Measurements from ENCODE around the gene HLA-DQB1. TPM values are rescaled to one million over a fixed set of nuclear protein-coding genes. Genes with fewer than 3 reads are reported as not detected.
"Not testable (repeated sequence)": the region's sequence is repeated elsewhere in the genome, so short reads cannot be mapped to it uniquely, and the experiment has no call there.

The HLA-DQB1 gene
- total RNA-seq, 4 donors from 2014 or later = 1.6 to 9.4 (median 3.7) TPM

- Histone ChIP-seq H3K4me3 (no peak overlapping the region), H3K4me1 (no peaks in the 10 kb centered on the region), H3K27me3 (peaks cover 6% of the 10 kb centered on the region), H3K27ac (no peak overlapping the region), H3K36me3 (no peaks in the 10 kb centered on the region), H3K9me3 (no peaks in the 10 kb centered on the region)
- 61% methylated on average over 3 of the region's 3 CpGs for WGBS
- no peak for TF ChIP-seq POLR2AphosphoS5 (IDR thresholded peaks at IDR 0.05)
- TF ChIP-seq, protein P1, sequence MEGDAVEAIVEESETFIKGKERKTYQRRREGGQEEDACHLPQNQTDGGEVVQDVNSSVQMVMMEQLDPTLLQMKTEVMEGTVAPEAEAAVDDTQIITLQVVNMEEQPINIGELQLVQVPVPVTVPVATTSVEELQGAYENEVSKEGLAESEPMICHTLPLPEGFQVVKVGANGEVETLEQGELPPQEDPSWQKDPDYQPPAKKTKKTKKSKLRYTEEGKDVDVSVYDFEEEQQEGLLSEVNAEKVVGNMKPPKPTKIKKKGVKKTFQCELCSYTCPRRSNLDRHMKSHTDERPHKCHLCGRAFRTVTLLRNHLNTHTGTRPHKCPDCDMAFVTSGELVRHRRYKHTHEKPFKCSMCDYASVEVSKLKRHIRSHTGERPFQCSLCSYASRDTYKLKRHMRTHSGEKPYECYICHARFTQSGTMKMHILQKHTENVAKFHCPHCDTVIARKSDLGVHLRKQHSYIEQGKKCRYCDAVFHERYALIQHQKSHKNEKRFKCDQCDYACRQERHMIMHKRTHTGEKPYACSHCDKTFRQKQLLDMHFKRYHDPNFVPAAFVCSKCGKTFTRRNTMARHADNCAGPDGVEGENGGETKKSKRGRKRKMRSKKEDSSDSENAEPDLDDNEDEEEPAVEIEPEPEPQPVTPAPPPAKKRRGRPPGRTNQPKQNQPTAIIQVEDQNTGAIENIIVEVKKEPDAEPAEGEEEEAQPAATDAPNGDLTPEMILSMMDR (IDR thresholded peaks at IDR 0.05) = no peak
- no peak for TF ChIP-seq POLR2A (IDR thresholded peaks at IDR 0.05)
- TF ChIP-seq EP300 (IDR thresholded peaks at IDR 0.05) = no peak
- no peak for DNase-seq (ENCODE audit: low spot score in 2 of 2)
Observed at GRCh38 chr6:32684246-32684645, 17.8 kb upstream of the HLA-DQB1 start.

DNA sequence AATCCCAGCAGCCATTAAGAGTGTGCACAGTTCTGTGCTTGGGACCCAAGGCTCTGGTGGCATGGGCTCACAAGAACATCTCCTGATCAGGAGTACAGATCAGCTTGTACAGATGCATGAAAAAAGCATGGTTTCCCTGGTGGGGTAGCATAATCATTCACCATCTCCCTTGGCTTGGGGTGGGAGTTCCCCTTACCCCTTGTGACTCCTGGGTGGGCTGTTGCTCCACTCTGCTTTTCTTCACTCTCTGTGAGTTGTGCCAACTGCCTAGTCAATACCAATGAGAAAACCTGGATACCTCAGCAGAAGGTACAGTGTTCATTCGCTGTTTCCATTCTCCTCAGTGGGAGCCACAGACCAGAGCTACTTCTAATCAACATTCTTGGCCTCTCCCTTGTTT lies 13.6 kb upstream of the HLA-DQB1 start:
- H3K27me3 ChIP-seq = peaks cover 3% of the 10 kb centered on the region
- 50% methylated on average over 1 of the region's 1 CpG for WGBS
- no peak for TF ChIP-seq POLR2A (IDR thresholded peaks at IDR 0.05)
- TF ChIP-seq EP300 (IDR thresholded peaks at IDR 0.05) = no peak
- TF ChIP-seq POLR2AphosphoS5 (IDR thresholded peaks at IDR 0.05) = no peak
- TF ChIP-seq, protein P1 (IDR thresholded peaks at IDR 0.05) = no peak
- H3K4me3 ChIP-seq = no peak overlapping the region
- no peak overlapping the region for H3K27ac ChIP-seq
- DNase-seq (ENCODE audit: low spot score in 2 of 2) = no peak
- H3K36me3 ChIP-seq = no peaks in the 10 kb centered on the region
- H3K9me3 ChIP-seq = no peaks in the 10 kb centered on the region
- no peaks in the 10 kb centered on the region for H3K4me1 ChIP-seq

DNA sequence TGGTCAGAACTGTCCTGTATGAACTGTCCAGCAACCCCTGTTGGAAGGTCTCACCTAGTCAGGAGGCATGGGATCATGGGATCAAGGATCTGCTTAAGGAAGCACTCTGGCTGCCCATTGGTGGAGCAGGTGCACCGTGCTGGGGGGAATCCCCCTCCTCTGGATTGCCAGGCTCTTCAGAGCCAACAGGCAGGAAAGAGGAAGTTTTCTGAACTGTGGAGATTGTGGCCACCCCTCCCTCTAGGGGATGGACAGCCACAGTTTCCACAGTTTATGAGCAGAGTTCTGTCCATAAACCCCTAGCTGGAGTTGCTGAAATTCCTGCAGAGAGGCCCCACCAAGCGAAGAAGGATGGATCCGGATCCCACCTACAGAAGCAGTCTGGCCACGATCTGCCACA lies 13.0 kb upstream of the HLA-DQB1 start:
- H3K27me3 ChIP-seq = peaks cover 3% of the 10 kb centered on the region
- DNase-seq (ENCODE audit: low spot score in 2 of 2) = no peak
- no peak overlapping the region for H3K4me3 ChIP-seq
- H3K9me3 ChIP-seq = no peaks in the 10 kb centered on the region
- no peaks in the 10 kb centered on the region for H3K36me3 ChIP-seq
- no peak overlapping the region for H3K27ac ChIP-seq
- no peaks in the 10 kb centered on the region for H3K4me1 ChIP-seq
- 73% methylated on average over 2 of the region's 4 CpGs for WGBS
- TF ChIP-seq POLR2A (IDR thresholded peaks at IDR 0.05) = no peak
- TF ChIP-seq EP300 (IDR thresholded peaks at IDR 0.05) = no peak
- TF ChIP-seq, protein P1 (IDR thresholded peaks at IDR 0.05) = no peak
- no peak for TF ChIP-seq POLR2AphosphoS5 (IDR thresholded peaks at IDR 0.05)

DNA sequence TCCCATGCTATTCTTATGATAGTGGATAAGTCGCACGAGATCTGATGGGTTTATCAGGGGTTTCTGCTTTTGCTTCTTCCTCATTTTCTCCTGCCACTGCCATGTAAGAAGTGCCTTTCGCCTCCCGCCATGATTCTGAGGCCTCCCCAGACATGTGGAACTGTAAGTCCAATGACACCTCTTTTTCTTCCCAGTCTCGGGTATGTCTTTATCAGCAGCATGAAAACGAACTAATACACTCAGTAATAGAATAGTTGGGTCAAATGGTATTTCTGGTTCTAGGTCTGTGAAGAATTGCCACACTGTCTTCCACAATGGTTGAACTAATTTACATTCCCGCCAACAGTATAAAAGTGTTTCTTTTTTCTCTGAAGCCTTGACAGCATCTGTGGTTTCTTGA lies 7.7 kb upstream of the HLA-DQB1 start:
- H3K27me3 ChIP-seq; H3K36me3 ChIP-seq; H3K9me3 ChIP-seq; H3K4me3 ChIP-seq; DNase-seq (ENCODE audit: low spot score in 2 of 2); H3K4me1 ChIP-seq; H3K27ac ChIP-seq: not testable (repeated sequence)
- WGBS = 78% methylated on average over 7 of the region's 7 CpGs

- not testable (repeated sequence) for DNase-seq (ENCODE audit: low spot score in 2 of 2); H3K27me3 ChIP-seq; H3K9me3 ChIP-seq; H3K27ac ChIP-seq; H3K4me3 ChIP-seq; H3K4me1 ChIP-seq; H3K36me3 ChIP-seq
- WGBS = 25% methylated on average over 2 of the region's 2 CpGs
Observed at GRCh38 chr6:32671908-32672307, 5.5 kb upstream of the HLA-DQB1 start.

- TF ChIP-seq, protein P1 (IDR thresholded peaks at IDR 0.05) = no peak
- TF ChIP-seq POLR2A (IDR thresholded peaks at IDR 0.05) (no peak), EP300 (IDR thresholded peaks at IDR 0.05) (no peak), POLR2AphosphoS5 (IDR thresholded peaks at IDR 0.05) (no peak)
- Histone ChIP-seq H3K4me3 (no peak overlapping the region), H3K4me1 (no peaks in the 10 kb centered on the region), H3K36me3 (no peaks in the 10 kb centered on the region), H3K27me3 (no peaks in the 10 kb centered on the region), H3K27ac (no peak overlapping the region), H3K9me3 (no peaks in the 10 kb centered on the region)
- DNase-seq (ENCODE audit: low spot score in 2 of 2) = no peak
Observed at GRCh38 chr6:32669893-32670292, 3.4 kb upstream of the HLA-DQB1 start.
